ENCODE results near the gene RANBP17. TPM values are rescaled to one million over a fixed set of nuclear protein-coding genes. Genes with fewer than 3 reads are reported as not detected.

Gene RANBP17
- total RNA-seq, 4 donors from 2014 or later, result 4.4 to 11.7 (median 6.0) TPM

DNA sequence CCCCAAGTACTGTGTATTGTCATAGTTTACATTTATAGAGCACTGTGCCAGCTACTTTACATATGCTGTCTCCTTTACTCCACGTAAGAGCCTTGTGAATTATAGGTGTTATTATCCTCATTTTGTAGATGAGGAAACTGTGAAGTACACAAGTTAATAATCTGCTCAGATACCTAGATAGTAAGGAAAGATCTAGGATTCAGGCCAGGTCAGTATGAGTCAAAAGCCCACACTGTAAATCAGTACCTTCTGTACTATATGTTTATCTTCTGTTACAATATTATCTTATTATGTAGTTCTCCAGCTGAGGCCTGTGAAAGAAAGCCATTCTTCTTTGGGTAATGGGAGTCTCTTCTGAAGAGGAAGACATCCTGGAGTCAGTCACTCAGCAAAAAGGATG is 374.8 kb downstream of the RANBP17 start:
- TF ChIP-seq, protein P1, sequence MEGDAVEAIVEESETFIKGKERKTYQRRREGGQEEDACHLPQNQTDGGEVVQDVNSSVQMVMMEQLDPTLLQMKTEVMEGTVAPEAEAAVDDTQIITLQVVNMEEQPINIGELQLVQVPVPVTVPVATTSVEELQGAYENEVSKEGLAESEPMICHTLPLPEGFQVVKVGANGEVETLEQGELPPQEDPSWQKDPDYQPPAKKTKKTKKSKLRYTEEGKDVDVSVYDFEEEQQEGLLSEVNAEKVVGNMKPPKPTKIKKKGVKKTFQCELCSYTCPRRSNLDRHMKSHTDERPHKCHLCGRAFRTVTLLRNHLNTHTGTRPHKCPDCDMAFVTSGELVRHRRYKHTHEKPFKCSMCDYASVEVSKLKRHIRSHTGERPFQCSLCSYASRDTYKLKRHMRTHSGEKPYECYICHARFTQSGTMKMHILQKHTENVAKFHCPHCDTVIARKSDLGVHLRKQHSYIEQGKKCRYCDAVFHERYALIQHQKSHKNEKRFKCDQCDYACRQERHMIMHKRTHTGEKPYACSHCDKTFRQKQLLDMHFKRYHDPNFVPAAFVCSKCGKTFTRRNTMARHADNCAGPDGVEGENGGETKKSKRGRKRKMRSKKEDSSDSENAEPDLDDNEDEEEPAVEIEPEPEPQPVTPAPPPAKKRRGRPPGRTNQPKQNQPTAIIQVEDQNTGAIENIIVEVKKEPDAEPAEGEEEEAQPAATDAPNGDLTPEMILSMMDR (IDR thresholded peaks at IDR 0.05; ENCODE audit: low read depth), result no peak

DNA sequence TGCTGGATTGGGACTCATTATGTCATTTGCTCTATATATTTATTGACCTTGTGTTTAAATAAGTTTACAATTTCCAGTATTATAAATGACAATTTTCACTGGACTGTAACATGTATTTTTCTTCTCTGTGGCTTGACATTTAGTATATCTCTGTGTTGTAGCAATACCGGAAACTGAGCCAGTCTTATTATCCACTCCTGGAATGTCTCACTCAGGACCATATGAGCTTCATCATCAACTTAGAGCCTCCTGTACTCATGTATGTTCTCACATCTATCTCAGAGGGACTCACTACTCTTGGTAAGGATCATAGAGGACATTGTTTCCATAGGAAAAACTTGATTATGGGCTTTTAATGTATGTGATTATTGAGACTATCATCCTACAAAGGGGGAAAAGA is 380.7 kb downstream of the RANBP17 start:
- TF ChIP-seq, protein P1 (IDR thresholded peaks at IDR 0.05; ENCODE audit: low read depth), result no peak

DNA sequence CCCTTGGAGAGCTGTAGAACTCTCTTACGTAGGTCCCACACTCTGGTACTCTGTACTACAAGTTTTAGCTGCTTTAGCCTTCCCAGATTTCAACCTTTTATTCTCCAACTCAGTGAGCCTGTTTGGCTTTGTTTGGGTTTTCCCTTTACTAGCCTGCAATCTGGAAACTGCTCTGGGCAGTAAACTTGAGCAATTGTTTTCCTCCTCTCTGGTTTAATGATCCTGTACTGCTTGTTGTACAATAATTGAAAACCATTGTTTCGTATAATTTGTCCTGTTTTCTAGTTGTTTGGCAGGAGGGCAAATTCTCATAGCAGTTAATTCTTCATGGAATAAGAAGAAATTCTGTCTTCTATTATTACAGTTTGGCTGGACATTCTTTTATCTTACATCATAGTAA is 384.4 kb downstream of the RANBP17 start:
- TF ChIP-seq, protein P1 (IDR thresholded peaks at IDR 0.05; ENCODE audit: low read depth), result no peak

DNA sequence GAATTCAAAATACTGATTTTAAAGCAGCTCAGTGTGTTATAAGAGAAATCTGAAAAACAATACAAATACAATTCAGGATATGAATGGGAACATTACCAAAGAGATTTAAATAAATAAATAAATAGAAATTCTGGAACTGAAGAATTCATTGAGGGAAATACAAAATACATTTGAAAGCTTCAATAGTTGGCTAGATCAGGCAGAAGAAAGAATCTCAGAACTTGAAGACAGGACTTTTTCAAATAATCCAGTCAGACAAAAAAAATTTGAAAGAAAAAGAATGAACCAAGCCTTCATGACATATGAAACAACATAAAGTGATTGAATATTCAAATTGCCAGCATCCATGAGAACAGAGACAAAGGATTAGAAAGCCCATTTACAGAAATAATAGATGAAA is 387.6 kb downstream of the RANBP17 start:
- TF ChIP-seq, protein P1 (IDR thresholded peaks at IDR 0.05; ENCODE audit: low read depth), result no peak

DNA sequence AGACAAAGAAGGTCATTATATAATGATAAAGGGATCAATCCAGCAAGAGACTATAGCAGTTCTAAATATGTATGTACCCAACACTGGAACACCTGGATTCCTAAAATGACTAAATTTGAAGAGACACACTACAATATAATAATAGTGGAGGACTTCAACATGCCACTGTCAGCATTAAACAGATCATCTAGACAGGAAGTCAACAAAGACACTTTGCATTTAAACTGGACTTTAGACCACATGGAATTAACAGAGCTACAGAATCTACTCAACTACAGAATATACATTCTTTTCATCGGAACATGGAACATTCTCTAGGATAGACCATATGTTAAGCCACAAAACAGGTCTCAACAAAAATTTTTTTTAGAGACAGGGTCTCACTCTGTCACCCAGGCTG is 388.9 kb downstream of the RANBP17 start:
- TF ChIP-seq, protein P1 (IDR thresholded peaks at IDR 0.05; ENCODE audit: low read depth), result no peak

DNA sequence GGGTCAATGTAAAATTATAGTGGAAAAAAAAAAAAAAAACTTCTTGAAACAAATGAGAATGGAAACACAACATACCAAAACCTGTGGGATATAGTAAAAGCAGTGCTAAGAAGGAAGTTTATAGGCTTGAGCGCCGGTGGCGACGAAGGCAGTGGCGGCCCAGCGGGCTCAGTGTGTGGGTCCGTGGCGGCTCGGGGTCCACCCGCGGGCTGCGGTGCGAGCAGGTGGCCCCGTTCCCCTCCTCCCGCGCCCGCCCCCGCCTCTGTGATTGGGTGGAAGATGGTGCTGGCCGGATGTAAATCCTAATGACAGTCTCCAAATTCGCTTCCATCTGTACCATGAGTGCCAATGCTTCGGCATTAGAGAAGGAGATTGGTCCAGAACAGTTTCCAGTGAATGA is 389.7 kb downstream of the RANBP17 start:
- TF ChIP-seq, protein P1 (IDR thresholded peaks at IDR 0.05; ENCODE audit: low read depth), result no peak

DNA sequence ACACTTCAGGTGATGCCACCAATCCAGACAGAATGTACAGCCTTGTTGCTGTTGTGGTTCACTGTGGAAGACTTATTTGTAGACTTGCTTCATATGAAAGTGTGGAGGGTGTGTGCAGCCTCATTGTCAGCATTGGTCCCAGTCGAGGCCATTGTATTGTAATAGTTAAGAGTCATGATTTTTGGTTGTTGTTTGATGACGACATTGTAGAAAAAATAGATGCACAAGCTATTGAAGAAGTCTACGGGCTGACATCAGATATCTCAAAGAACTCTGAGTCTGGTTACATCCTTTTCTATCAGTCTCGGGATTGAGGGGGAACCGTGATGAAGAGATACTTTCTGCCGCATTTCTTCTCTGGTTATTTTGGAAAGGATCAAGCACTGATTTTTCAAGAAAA is 390.9 kb downstream of the RANBP17 start:
- TF ChIP-seq, protein P1 (IDR thresholded peaks at IDR 0.05; ENCODE audit: low read depth), result no peak

All from subcutaneous adipose tissue (tissue), 4 donors.